ENCODE data around the gene TMEM109. TPM values are rescaled to one million over a fixed set of nuclear protein-coding genes. Genes with fewer than 3 reads are reported as not detected.

The TMEM109 gene
- total and polyA plus RNA-seq, 9 of the 15 experiments (the other 6 are each of a cell fraction or from before 2014, with no cell fraction given): 9.2 to 71.3 (median 30.5) TPM

GRCh38 chr11:60932605-60933356 is 18.8 kb downstream of the TMEM109 start:
- H3K4me1 ChIP-seq (replicated peaks in 1 of 2; ENCODE audit: control insufficient read depth in 2 of 2, insufficient read depth in 2 of 2, low read length in 2 of 2): peaks cover 0 to 28% of the 10 kb centered on the region in 2 experiments; a peak in 1 of 5 replicates
- no peaks in the 10 kb centered on the region for H3K9me1 ChIP-seq (ENCODE audit: control insufficient read depth, insufficient read depth, low read length)
- H3K4me2 ChIP-seq (ENCODE audit: insufficient read depth, low read length): no peak overlapping the region
- CTCF ChIA-PET (ENCODE audit: low intra/inter-chr PET ratio): interaction anchor here (0.6 kb wide), 1 partner anchor 21 kb away, joined by 4 read pairs; no protein-coding TSS in a partner anchor
- FAIRE-seq: no peak
- H3K27ac ChIP-seq (ENCODE audit: extremely low read depth, low read depth, low read length): no peak overlapping the region
- H4K20me1 ChIP-seq (replicated peaks; ENCODE audit: control insufficient read depth, insufficient read depth, low read length): peaks cover 17% of the 10 kb centered on the region; the same call in 1 of the 2 replicates
- 0 out of 3 replicates have a peak, but pooled peaks have one; percentile 9 for ATAC-seq
- no peak for DNase-seq (ENCODE audit: extremely low read depth in 1 of 4, low spot score in 3 of 4)
- in situ Hi-C loops (cut with MboI): no loop called here
- H3K9me3 ChIP-seq (replicated peaks; ENCODE audit: control insufficient read depth, insufficient read depth, low read depth, low read length): no peaks in the 10 kb centered on the region
- BruUV-seq (replicated peaks): no TSS peak
- peaks cover 77 to 96% of the 10 kb centered on the region in 2 experiments for H3K27me3 ChIP-seq (ENCODE audit: control insufficient read depth in 2 of 2, insufficient read depth in 2 of 2, low read length in 2 of 2)
- POLR2A ChIA-PET: interaction anchor here (0.7 kb wide), 1 partner anchor 10 kb away, joined by 3 read pairs; no protein-coding TSS in a partner anchor
- H3K36me3 ChIP-seq (ENCODE audit: control insufficient read depth, insufficient read depth, low read length): no peaks in the 10 kb centered on the region
- no peak overlapping the region for H2AFZ ChIP-seq (ENCODE audit: low read depth, low read length)
- 7% methylated on average over 4 of the region's 5 CpGs for WGBS (ENCODE audit: insufficient coverage, low coverage, missing lambda C conversion rate)
- no peaks in the 10 kb centered on the region for H3K79me2 ChIP-seq (ENCODE audit: control insufficient read depth, insufficient read depth, low read length)
- H3K9ac ChIP-seq (ENCODE audit: insufficient read depth in 1 of 2, low read depth in 2 of 2, low read length in 2 of 2): no peak overlapping the region
- H3K4me3 ChIP-seq: no peak overlapping the region
- intact Hi-C loops (cut with micrococcal nuclease): no loop called here
- TF ChIP-seq ELK3 (CRISPR knock-in tag; IDR thresholded peaks at IDR 0.05) (no peak), SIX5 (IDR thresholded peaks at IDR 0.05; ENCODE audit: borderline replicate concordance in 1 of 2, insufficient read depth in 1 of 2, low read depth in 1 of 2, low read length in 2 of 2) (no peak), ZFP36 (IDR thresholded peaks at IDR 0.05; ENCODE audit: low read depth, low read length, partially characterized antibody) (no peak), CEBPG (CRISPR knock-in tag; IDR thresholded peaks at IDR 0.05) (no peak), CEBPG (tag; conservative IDR thresholded peaks at IDR 0.05 in 1 of 2, IDR thresholded peaks at IDR 0.05 in 1 of 2) (peak in 1 of 2 experiments; percentile 53; a peak in 1 of 4 replicates), E2F5 (CRISPR knock-in tag; IDR thresholded peaks at IDR 0.05) (no peak), PRDM10 (IDR thresholded peaks at IDR 0.05; ENCODE audit: partially characterized antibody) (peak; percentile 93), THAP7 (CRISPR knock-in tag; IDR thresholded peaks at IDR 0.05) (no peak), COPS2 (conservative IDR thresholded peaks at IDR 0.05) (no peak)

Measured in K562 (cell line).